ENCODE results near the gene RNASE11.
A peak's percentile ranks its signal among the peaks of the same experiment; 100 is the strongest.

GRCh38 chr14:20609215-20610001 lies 21.6 kb upstream of the RNASE11 start:
- TF ChIP-seq CTCF (IDR thresholded peaks at IDR 0.05; ENCODE audit: low read length), result peak; percentile 99
- no peak for TF ChIP-seq EZH2 (IDR thresholded peaks at IDR 0.05; ENCODE audit: borderline replicate concordance, low read length)
